Neural progenitor cell (in vitro differentiated cells): ENCODE results near the gene NBEAL2.

Experiments
- CTCF ChIP-seq: fragments of 200-600 bp; sonication (generic); IDR thresholded peaks from 2 replicates; pipeline ENCODE4 v1.5.1; 2017; ENCODE audit warnings: antibody characterized with exemption, mild to moderate bottlenecking
- EZH2 ChIP-seq: fragments of 200-600 bp; sonication (generic); IDR thresholded peaks from 2 replicates; pipeline ENCODE4 v1.6.1; 2017; ENCODE audit warnings: antibody characterized with exemption, mild to moderate bottlenecking, moderate library complexity
- EZH2phosphoT487 ChIP-seq: fragments of 200-600 bp; sonication (generic); IDR thresholded peaks from 2 replicates; pipeline ENCODE4 v1.6.1; 2017; ENCODE audit warnings: antibody characterized with exemption

GRCh38 chr3:47017504-47018268, 38.2 kb downstream of the NBEAL2 start:
- no peak for TF ChIP-seq EZH2phosphoT487
- TF ChIP-seq CTCF = no peak
- TF ChIP-seq EZH2 = no peak
